AG04450 (cell line): ENCODE measurements around the gene ATP5ME. TPM values are rescaled to one million over a fixed set of nuclear protein-coding genes. Genes with fewer than 3 reads are reported as not detected.

Experiments used
- CTCF ChIA-PET: fragments of 300-600, 350-600 bp; formaldehyde crosslinking; extraction: SDS; loops from one replicate; lab custom pipeline; 2022; ENCODE audit warnings: antibody characterized with exemption, inconsistent platforms; lab: Charles Lee
- POLR2A ChIA-PET: fragments of 350-600 bp; formaldehyde crosslinking; extraction: SDS; loops from one replicate; lab custom pipeline; 2021; ENCODE audit warnings: antibody characterized with exemption, inconsistent platforms; lab: Yijun Ruan, JAX
- DNase-seq: peaks from one replicate; pipeline ENCODE4 v3.0.0-alpha.2; 2011; ENCODE audit warnings: low read depth, low spot score
- H3K27ac ChIP-seq: one replicate; pipeline ENCODE4 v1.5.1; 2012; ENCODE audit warnings: low read depth, low read length, control low read depth
- H3K27me3 ChIP-seq: one replicate; pipeline ENCODE4 v1.6.0; 2012; ENCODE audit warnings: low read length; ENCODE audit not compliant: control insufficient read depth, insufficient read depth
- H3K4me3 ChIP-seq: 2 replicates; pipeline ENCODE4 v1.5.1; 2011; ENCODE audit warnings: mild to moderate bottlenecking, low read depth, low read length, control low read depth
- H3K9me3 ChIP-seq: 2 replicates; pipeline ENCODE4 v1.5.1; 2012; ENCODE audit warnings: low read length; ENCODE audit not compliant: control insufficient read depth, insufficient read depth
- polyA plus RNA-seq: library from polyadenylated mRNA; depleted of rRNA; stranded (reverse); fragments of >200 nt; gene quantifications from 2 replicates; pipeline ENCODE4 v1.2.3, GENCODE V29; 2011
- TF ChIP-seq, protein P1 (sequence below): IDR thresholded peaks from 2 replicates; pipeline ENCODE4 v1.5.1; 2011; ENCODE audit warnings: low read depth, low read length, control low read depth, inconsistent platforms

ATP5ME gene
- polyA plus RNA-seq, 1 experiment, result 262 TPM

GRCh38 chr4:664713-665231 lies 9.3 kb downstream of the ATP5ME start:
- no peak for DNase-seq
- Histone ChIP-seq H3K4me3 (no peak overlapping the region), H3K9me3 (peaks cover 35% of the 10 kb centered on the region), H3K27me3 (peaks cover 9% of the 10 kb centered on the region), H3K27ac (no peak overlapping the region)
- TF ChIP-seq, protein P1, sequence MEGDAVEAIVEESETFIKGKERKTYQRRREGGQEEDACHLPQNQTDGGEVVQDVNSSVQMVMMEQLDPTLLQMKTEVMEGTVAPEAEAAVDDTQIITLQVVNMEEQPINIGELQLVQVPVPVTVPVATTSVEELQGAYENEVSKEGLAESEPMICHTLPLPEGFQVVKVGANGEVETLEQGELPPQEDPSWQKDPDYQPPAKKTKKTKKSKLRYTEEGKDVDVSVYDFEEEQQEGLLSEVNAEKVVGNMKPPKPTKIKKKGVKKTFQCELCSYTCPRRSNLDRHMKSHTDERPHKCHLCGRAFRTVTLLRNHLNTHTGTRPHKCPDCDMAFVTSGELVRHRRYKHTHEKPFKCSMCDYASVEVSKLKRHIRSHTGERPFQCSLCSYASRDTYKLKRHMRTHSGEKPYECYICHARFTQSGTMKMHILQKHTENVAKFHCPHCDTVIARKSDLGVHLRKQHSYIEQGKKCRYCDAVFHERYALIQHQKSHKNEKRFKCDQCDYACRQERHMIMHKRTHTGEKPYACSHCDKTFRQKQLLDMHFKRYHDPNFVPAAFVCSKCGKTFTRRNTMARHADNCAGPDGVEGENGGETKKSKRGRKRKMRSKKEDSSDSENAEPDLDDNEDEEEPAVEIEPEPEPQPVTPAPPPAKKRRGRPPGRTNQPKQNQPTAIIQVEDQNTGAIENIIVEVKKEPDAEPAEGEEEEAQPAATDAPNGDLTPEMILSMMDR, result no peak
- ChIA-PET CTCF (interaction anchor here (1.0 kb wide), 1 partner anchor 9 kb away, joined by 3 read pairs; the partner anchor contains the start of gene ATP5ME), POLR2A (interaction anchor here (0.6 to 1.1 kb wide), 2 partner anchors 9 to 22 kb away, joined by 3 read pairs; partner anchors contain the start of genes ATP5ME and MYL5)

- ChIA-PET CTCF (no interaction called here), POLR2A (interaction anchor here (1.1 kb wide), 1 partner anchor 11 kb away, joined by 3 read pairs; the partner anchor contains the start of genes ATP5ME and MYL5)
- Histone ChIP-seq H3K9me3 (peaks cover 44% of the 10 kb centered on the region), H3K27me3 (peaks cover 9% of the 10 kb centered on the region), H3K4me3 (peak overlapping the region; percentile 45), H3K27ac (no peak overlapping the region)
- DNase-seq, result no peak
- TF ChIP-seq, protein P1, result no peak
Observed at GRCh38 chr4:663438-664428, 10.3 kb downstream of the ATP5ME start.

GRCh38 chr4:663046-663437 lies 11.0 kb downstream of the ATP5ME start:
- peaks cover 9% of the 10 kb centered on the region for H3K27me3 ChIP-seq
- ChIA-PET POLR2A (no interaction called here), CTCF (no interaction called here)
- TF ChIP-seq, protein P1, result no peak
- H3K4me3 ChIP-seq, result 0 out of 2 replicates have a peak overlapping the region, but pooled peaks have one; percentile 45
- no peak for DNase-seq
- peaks cover 51% of the 10 kb centered on the region for H3K9me3 ChIP-seq
- no peak overlapping the region for H3K27ac ChIP-seq

DNA sequence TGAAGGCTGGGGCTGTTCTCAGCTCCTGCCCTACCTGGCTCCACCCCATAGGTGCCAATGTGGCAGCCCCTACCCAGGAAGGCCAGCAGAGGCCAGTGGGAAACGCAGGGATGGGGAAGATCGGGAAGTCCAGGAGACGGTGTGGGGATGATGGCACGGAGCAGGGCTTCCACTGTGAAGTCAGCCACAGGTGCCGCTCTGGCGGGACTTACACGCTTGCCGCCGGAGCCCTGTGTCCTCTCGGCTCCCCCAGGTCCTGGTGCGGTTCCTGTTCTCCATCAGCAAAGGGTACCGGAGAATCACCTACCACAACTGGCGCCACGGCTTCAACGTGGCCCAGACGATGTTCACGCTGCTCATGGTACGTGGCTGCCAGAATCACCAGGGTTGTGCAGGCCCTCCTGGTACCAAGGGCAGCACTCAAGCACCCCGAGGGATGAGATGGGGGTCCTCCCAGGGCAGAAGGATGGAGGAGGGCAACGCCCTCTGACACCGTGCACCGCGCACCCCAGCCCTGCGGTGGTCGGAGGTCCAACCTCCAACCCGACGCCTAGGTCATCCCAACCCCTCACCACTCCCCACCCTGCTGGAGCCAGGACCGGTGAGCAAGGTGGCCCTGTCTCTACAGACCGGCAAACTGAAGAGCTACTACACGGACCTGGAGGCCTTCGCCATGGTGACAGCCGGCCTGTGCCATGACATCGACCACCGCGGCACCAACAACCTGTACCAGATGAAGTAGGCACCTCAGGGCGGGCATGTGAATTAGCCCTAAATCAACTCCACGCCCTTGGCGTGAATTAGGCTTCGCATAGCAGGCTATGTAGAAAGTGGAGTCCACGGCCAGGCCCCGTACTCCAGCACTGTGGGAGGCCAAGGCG lies 12.0 kb downstream of the ATP5ME start:
- Histone ChIP-seq H3K27ac (no peak overlapping the region), H3K27me3 (peaks cover 9% of the 10 kb centered on the region), H3K9me3 (peaks cover 60% of the 10 kb centered on the region), H3K4me3 (no peak overlapping the region)
- ChIA-PET POLR2A (no interaction called here), CTCF (no interaction called here)
- DNase-seq, result no peak
- TF ChIP-seq, protein P1, result no peak
